Stimulated activated CD8-positive, alpha-beta memory T cell treated with anti-CD3 and anti-CD28 coated beads, Interleukin-12 subunit alpha, Interleukin-12 subunit beta, amount 100 ng/mL, for 4 hours (primary cell): ENCODE data around the gene NOTUM.

Experiments used
- DNase-seq: peaks from one replicate; pipeline ENCODE4 v3.0.0-alpha.2; 2020; ENCODE audit warnings: low read depth

NOTUM gene

DNA sequence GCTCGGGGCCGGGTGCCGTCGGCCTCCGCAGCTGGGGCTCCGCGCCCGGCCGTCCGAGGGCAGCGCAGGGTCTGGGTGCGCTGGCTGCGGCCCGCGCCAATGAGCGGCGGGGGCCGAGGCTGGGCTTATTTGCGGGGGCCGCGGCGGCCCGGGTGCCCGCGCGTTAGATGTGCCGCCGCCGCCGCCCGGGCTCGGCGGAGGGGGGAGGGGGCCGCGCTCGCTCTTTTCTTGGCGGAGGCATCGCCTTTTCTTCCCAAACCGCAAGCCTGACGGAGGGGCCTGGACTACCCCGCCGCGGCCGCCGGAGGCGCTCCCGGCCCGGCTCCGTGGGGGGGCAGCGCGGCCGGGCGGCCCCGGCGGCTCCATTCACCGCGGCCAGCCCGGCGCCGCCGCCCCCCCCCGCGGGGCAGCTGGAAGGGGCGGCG lies at the start of gene NOTUM:
TSS of gene NOTUM (minus strand) at position 101 of the 425 bp plus-strand sequence. CDS start 278 bp downstream, outside the sequence.
- no peak for DNase-seq

DNA sequence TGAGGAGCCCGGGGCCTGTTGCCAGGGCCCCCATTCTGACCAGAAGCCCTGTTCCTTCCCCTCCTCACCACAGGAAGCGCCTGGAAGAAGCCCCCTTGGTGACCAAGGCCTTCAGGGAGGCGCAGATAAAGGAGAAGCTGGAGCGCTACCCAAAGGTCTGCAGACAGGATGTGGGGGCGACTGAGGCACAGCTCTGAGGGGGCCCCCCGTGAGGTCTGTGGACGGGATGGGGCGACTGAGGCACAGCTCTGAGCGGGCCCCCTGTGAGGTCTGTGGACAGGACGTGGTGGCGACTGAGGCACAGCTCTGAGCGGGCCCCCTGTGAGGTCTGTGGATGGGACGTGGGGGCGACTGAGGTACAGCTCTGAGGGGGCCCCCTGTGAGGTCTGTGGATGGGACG lies 48.4 kb upstream of the NOTUM start:
- no peak for DNase-seq

DNA sequence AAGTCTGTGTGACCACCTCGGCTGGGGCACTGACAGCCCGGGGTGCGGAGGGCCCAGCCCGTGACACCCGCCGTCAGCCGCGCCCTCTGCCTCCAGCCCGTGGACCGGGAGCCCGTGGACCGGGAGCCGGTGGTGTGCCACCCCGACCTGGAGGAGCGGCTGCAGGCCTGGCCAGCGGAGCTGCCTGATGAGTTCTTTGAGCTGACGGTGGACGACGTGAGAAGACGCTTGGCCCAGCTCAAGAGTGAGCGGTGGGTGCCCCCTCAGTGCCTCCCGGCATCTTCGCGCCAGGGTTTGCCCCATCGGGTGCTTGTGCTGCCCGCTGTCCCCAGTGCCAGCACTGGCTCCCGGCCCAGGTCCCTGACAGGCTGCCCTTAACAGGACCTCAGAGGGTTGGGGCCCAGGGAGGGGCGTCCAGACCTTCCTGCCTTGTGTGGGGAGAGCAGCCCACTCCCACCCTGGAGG lies 48.0 kb upstream of the NOTUM start:
- no peak for DNase-seq

DNA sequence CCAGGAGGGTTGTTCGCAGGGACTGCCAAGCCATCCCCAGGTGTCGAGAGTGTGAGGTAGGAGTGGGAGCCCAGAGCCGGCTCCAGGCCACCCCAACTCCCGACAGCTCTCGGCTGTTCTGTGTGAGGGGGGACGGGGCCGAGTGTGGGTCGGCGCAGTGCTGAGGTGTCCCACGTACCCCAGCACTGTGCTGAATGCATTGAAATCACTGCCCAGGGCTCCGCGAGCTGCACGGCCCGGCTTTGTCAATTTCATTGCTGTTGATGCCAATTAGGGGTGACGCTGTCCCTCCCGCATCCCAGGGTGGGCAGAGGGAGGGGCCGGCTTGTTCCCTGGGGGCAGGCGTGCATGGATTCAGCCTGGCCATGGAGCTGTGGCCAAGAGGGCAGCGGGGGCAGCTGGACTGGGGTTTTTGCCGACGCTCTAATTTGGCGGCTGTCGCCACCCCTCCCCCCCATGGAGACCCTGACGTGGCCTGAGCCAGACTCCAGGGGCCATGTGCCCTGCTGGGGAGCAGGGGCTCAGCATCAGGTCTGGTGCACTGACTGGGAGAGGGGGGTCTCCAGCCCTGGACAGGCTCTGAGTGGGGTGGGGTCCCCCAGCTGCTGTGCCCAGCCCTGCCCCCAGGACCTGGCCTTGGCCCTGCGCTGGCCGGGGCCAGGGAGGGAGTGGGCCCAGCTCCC lies 47.4 kb upstream of the NOTUM start:
- DNase-seq, result no peak

DNA sequence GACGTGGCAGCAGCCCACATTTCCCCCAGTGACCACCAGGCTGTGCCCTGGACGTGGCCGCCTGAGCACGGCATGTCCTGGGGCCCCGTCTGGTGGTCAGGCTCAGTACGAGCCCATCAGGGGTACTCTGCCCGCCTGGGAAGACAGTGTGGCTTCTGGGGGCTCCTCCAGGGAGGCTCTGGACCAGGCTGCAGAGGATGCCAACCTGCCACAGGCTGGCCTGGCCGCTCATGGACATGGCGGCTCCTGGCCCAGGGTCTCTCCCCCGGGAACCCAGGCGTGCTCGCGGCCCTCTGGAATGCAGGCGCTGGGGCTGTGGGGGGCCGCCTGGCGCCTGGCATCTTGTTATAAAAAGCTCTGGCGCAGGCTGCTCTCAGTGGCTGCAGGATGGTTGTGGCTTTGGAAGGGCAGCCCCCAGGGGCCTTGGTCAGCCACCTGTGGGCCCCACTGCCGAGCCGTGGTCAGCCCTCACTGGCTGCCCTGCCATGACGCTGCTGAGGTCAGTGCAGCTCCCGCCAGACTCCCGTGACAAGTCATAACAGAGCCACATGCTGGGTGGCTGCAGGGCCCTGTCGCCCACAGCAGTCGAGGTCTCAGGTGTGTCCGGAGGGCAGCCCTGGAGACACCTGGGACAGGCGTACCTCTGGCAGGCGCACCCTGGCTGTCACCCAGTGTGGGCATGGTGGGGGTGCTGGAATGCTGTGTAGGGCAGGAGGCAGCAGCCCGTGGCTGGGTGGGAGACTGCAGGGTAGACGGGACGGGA lies 46.7 kb upstream of the NOTUM start:
- no peak for DNase-seq

DNA sequence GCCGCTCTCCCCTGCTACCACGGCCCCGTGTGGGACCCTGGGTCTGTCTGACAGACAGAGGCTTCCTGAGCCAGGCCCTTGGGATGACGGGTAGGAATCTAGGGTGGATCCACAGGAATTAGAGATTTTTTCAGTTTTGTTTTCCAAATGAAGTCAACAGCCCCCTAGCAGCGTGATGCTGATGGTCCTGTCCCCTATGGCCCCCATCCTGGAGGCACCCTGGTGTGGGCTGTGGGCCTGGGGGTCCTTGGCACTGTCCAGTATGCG lies 46.2 kb upstream of the NOTUM start:
- no peak for DNase-seq

DNA sequence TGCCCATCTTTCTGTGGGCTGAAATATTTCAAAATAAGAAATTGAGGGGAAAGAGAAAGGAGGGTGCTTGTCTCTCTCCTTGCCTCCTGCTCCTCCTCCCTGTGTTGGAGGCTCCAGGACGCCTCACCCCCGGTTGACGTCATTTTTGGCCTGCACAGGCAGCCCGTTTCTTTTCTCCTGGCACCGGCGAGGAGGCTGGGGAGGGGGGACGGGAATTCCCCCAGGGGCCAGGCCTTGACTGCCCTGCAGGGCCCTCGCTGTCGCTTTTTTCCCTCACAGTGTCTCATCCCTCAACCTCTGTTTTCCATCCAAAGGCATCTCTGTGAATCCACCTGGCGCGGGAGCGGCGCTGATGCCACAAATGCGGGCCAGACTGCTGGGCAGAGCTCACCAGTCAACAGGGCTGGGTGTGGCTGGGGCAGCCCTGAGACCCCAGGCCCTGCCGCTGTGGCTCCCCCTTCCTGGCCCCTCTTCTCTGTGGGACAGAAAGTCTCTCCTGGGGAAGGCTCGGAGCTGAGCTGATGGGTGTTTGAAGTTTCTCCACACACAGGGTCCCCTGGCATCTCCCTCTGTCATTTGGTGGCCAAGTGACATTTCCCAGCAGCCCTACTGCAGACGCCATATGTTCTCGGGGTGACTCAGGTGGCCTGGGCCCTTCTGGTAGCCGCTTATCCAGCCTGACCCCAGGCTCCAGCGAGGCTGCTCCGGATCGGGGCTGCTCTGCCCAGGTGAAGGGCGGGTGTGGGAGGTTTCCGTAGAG lies 45.7 kb upstream of the NOTUM start:
- no peak for DNase-seq

DNA sequence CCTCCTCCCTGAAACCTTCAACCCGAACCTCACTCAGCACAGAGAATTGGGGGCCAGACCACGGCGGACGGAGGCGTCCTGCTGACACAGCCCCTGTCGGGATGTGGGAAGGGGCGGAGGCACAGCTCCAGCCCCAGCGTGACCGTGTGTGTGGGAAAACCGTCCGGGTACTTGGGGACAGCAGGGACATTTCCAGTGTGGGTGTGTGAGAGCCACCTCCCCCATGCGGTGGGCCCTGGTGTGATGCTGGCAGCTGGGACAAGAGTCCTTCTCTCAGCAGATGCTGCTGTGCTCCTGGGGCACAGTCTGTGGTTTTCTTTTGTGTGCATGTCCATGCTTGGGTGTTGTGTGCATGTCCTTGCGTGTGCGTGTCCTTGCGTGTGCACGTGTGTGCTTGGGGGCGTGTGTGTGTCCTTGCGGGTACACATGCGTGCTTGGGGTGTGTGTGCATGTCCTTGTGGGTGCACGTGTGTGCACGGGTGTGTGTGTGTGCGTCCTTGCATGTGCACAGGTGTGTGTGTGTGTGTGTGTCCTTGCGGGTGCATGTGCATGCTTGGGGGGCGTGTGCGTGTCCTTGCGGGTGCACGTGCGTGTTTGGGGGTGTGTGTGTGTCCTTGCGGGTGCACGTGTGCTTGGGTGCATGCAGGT lies 44.8 kb upstream of the NOTUM start:
- DNase-seq, result no peak

DNA sequence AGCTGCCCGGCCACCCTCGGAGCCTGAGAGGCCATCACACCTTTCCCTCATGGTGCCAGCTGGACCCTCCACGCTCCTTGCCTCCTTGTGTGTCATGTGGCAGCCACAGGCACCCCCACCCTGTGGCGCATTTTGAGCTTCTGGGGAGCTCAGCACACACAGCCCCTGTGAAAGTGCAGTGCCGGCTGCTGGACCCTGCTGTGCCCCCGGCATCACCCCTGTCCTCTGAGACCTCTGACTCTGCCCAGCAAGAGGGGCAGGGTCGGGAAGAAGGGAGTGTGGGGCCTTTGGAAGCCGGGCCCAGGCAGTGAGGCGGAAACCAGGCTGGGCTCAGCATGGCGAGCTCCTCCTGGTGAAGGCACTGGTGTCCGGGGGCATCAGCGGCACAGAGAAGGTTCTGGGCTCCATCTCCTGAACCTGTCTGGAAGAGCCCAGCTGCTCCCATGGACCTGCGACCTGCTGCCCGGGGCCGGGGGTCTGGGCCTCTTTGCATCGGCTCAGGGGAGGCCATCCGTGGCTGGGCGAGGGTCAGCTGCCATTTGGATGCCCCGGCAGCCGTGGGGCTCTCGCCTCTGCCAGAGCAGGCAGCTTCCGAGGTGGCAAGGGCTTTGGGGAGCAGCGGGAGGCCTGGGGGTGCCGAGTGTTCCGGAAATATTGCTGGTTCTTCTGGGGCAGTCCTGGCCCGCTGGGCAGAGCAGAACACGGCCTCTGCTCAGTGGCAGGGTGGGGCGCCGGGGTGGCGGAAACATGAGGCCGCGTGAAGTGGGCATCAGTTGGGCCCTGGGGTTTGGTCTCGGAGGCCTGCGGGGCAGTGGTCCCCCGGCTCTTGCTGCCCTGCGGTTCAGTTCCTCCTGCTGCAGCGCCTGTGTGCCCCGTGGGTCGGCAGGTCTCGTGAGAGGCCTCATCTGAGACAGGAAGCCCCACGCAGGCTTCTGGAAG lies 43.8 kb upstream of the NOTUM start:
- DNase-seq, result no peak

DNA sequence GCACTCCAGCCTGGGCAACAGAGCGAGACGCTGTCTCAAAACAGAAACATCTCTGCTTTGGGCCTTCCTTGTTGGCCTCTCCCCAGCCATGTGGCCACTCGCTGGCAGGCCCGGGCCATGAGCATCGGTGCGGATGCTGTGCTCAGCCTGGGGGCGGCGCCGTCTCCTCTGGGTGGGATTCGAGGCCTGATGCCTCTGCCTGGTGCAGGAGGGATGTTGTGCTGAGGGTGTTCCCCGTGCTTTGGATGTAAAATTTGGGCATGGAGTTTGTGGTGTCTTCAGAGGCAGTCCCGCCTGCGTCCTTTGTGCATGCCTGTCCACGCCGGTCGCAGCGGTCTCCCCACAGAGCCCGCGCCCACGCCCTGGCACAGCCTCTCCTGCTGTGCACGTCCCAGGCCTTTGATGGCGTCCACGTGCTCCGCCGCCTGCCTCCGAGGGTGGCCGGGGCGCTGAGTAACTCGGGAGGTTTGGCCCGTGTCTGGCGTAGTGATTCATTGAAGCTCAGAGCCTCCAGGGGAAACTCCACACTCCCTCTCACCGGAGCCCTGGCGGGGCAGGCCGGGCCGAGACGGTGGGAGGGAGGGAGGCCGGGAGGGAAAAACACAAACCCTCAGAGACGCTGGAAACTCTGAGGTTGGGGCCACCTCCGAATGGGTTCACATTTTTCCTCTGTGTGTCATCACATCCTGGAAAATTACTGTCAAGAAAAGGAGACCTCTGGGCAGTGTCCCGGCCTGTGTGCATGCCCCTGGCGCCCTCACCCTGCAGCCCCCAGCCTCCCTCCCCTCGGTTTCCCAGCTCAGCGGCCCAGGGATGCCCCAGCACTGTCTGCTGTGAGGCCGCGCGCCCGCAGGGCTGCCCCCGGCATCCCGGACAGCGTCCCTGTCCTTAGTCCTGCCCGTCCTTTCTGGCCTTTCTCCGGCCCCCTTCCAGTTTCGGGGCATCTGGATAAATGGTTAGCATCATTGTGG lies 42.7 kb upstream of the NOTUM start:
- DNase-seq, result no peak

DNA sequence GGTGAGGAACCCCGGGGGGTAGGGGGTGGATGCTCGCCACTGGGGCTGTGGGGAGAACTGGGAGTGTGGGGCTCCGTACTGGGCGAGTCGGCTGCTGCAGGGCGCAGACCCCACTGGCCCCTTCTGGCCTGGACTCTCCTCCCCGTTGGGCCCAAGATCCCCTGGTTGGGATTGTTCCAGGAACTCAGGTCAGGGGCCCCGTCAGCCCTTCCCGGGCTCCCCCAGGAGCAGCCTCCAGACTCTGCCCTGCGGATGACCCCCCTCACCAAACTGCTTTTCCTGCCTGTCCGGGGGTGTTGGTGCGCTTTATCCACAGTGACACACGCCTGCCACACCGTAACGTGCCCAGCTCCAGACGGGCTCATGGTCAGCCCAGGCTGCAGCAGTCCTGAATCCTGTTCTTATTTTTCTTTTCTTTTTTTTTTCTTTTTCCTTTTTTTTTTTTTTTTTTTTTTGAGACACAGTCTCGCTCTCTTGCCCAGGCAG lies 40.6 kb upstream of the NOTUM start:
- no peak for DNase-seq

DNA sequence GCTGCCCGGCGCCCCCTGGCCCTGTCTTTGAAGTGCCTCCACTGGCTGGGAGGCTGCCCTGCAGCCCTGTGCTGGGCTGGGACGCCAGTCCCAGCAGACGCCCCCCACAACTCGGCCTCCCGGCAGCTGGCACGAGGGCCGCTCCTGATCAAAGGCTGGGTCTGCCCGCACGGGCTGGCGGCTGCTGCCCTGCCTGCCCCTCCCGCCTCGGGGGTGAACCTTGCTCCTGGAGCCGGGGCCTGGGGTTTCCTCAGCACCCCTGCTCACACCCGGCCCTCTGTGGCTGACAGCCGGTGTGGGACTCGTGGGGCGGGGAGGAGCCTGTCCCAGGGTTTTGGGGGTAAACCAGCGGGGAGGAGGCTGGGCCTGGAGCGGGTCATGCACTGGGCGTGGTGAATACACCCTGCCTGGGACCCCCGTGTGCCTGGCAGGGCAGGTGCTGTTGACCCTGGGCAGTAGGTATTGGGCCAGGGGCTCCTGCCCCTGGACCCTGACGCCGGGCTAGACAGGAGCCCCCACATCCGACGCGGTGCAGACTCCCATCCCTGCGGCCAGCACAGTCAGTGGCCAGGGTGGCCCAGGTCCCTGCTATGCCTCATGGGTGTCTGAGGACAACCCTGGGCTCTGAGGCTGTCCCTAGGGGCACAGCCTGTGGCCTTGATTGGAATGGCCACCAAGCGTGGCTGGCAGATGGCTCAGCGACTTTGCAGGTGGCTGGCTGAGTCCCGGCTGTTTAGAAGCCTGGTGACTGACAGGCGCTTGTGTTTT lies 40.0 kb upstream of the NOTUM start:
- DNase-seq, result no peak

DNA sequence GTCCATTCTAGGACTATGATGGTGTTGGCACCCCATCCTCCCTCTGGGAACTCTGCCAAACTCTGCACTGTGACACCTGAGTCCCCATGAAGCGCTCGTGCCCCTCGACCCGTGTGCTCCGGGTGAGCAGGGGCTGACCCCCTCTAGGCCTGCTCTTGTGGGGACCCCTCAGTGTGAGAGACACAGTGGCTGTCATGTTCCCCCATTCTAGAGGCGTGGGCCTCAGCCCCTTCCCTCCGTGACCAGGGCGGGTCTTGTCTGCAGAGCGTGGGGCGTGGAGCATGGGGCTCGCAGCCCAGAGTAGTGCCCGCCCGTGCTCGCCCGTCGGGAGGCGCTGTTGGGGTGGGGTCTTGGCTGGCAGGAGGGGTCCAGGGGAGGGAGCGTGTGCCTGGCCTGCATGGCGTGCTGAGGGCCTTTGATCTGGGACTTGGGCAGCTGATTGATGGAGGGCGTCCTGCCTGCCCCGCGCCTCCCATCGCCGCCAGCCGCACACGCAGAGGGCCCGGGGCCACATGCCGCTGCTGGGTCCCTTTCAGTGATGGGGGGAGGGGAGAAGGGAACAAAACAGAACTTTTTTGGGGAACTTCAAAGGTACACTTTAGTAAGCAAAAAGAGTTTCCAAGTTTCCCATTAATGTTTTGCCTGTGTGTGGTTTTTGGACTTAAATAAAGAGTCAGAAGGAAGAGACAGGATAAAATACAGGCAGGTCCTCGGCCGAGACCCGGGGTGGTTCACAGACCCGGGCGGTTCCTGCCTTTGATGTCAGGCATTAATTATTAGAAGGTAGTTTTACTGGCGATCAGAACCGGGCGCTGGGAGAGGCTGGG lies 39.2 kb upstream of the NOTUM start:
- DNase-seq, result no peak

DNA sequence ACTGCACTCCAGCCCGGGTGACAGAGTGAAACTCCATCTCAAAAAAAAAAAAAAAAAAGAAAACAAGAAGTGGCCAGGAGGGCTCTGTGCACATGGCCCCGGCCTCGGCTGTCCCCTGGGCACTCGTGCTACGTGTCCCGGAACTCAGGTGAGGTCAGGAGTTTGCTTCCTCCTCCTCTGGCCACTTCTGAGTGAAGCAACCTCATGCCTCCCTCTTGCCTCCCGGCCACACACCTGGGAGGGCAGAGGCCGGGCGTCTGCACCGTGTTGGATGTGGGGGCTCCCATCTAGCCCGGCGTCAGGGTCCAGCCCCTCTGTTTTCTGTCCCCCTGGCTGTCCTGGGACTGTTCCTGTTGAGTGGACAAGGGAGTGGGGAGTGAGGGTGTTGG lies 38.6 kb upstream of the NOTUM start:
- no peak for DNase-seq

DNA sequence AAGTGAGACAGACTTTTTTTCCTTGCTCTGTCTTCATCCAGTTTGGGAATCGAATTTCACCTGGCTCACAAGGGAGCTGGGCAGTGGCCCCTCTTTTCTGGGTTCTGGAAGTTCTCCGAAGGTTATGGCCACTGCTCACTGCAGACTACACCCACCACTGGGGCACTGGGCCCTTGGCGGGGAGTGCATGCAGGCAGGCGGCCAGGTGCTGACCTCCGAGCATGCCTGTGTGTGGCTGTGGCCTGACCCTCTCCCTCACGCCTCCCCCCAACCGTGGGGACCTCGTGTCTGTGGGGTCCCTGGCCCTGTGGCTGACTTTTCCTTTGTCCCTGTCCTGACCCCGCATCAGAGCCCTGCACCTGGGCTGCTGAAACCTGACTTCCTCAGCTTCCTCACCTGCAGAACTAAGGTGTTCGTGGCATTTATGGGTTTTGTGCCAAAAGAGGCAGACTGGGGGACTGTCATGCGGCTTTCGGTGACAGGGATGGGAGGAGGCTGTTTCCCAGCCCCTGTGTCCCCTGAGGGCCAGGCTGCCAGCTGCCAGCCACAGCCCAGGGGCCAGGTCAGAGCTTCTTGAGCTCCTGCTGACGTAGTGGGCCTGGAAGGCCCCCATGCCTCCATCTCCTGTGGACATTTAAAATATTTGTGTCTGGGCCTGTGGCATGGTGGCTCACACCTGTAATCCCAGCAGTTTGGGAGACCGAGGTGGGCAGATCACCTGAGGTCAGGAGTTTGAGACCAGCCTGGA lies 37.9 kb upstream of the NOTUM start:
- DNase-seq, result no peak

DNA sequence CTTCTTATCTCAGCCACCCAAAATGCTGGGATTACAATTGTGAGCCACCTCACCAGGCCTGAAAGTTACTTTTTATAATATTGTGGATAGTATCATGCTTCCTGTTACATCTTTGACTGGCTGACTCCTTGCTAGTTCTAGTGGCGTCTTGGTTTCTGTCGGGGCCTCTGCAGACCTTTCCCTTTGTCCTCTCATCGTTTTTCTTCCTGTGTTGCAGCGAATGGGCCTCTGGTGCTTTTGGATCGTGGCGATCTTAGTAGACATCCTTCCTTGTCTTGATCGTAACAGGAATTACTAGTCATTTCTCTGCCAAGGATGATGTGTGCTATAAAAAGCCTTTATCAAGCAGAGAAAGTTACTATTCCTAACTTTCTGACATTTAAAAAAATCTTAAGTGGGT lies 37.2 kb upstream of the NOTUM start:
- no peak for DNase-seq

DNA sequence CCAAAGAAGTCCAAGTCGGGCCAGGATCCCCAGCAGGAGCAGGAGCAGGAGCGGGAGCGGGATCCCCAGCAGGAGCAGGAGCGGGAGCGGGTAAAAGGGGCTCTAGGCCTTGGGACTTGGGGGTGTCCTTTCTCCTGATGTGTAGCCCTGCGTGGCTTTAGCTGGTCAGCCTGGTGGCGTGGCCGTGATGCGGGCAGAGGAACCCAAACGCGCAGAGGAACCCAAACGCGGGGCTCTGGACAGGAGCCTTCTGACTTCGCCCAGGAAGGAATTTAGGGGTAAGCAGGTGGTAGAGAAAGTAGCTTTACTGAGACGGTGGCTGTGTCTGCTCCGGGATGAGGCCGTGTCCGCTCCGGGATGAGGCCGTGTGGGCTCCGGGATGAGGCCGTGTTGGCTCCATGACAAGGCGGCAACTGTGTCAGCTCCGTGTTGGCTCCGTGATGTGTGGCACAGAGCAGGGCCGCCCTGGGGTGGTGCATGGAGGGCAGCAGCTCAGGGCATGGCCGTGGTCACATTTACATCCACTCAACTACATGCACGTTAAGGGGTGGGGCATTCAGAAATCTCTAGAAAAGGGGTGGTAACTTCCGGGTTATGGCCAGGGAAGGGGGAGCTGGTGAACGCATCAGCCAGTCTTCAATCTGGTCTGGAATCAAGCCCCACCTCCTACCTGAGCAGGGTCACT lies 35.9 kb upstream of the NOTUM start:
- DNase-seq, result no peak
